ENCODE measurements around the gene SH3BP4. TPM values are rescaled to one million over a fixed set of nuclear protein-coding genes. Genes with fewer than 3 reads are reported as not detected.

SH3BP4 gene
- total and polyA plus RNA-seq, 10 of the 15 experiments (the other 5 are each of a cell fraction or from before 2014, with no cell fraction given): 0.03 to 0.36 TPM; not detected in 8

GRCh38 chr2:234950730-234951663 is 820 bp upstream of the SH3BP4 start:
- DNase-seq (ENCODE audit: low read depth, low spot score) (no peak), FAIRE-seq (no peak), ATAC-seq (no peak)
- in situ Hi-C loops (cut with MboI) (no loop called here), intact Hi-C loops (cut with micrococcal nuclease; ENCODE audit: unreplicated experiment) (no loop called here)
- WGBS (ENCODE audit: insufficient coverage, insufficient replicate concordance, low lambda C conversion rate, missing lambda C conversion rate): 30% methylated on average over 56 of the region's 59 CpGs
- SMC1A ChIA-PET (ENCODE audit: uncharacterized antibody, unreplicated experiment): no interaction called here
- no peak overlapping the region for H3K4me2 ChIP-seq (ENCODE audit: control insufficient read depth, insufficient read depth)
- H3K4me1 ChIP-seq (ENCODE audit: control insufficient read depth, insufficient read depth, low read length): no peaks in the 10 kb centered on the region
- H3K9me3 ChIP-seq (replicated peaks; ENCODE audit: control insufficient read depth, insufficient read depth, low read length): no peaks in the 10 kb centered on the region
- TF ChIP-seq KDM1A (IDR thresholded peaks at IDR 0.05; ENCODE audit: borderline replicate concordance): no peak
- TF ChIP-seq NFYA (IDR thresholded peaks at IDR 0.05; ENCODE audit: borderline replicate concordance, low read depth, low read length): no peak
- TF ChIP-seq BRCA1 (IDR thresholded peaks at IDR 0.05; ENCODE audit: low read depth, low read length): no peak
- no peak for TF ChIP-seq PKNOX1 (IDR thresholded peaks at IDR 0.05)
- TF ChIP-seq IKZF2 (IDR thresholded peaks at IDR 0.05): no peak
- TF ChIP-seq RELA (IDR thresholded peaks at IDR 0.05; ENCODE audit: borderline replicate concordance, partially characterized antibody): no peak
- no peak for TF ChIP-seq ETV6 (conservative IDR thresholded peaks at IDR 0.05 in 1 of 2, IDR thresholded peaks at IDR 0.05 in 1 of 2; ENCODE audit: borderline replicate concordance in 1 of 2, low read depth in 1 of 2)
- TF ChIP-seq SIX5 (IDR thresholded peaks at IDR 0.05; ENCODE audit: low read depth, low read length, severe bottlenecking): no peak
- TF ChIP-seq SPI1 (IDR thresholded peaks at IDR 0.05; ENCODE audit: borderline replicate concordance, insufficient read depth, low read depth, low read length): no peak
- TF ChIP-seq FOS (IDR thresholded peaks at IDR 0.05; ENCODE audit: borderline replicate concordance, extremely low read depth, insufficient read length): no peak
- no peak for TF ChIP-seq ZNF24 (IDR thresholded peaks at IDR 0.05)
- H3K79me2 ChIP-seq (ENCODE audit: control insufficient read depth, insufficient read depth, low read length): no peaks in the 10 kb centered on the region
- RAD21 ChIA-PET (ENCODE audit: unreplicated experiment): no interaction called here
- CTCF ChIA-PET: no interaction called here
- no peak overlapping the region for H3K9ac ChIP-seq (ENCODE audit: control insufficient read depth, insufficient read depth, low read length)
- no peak overlapping the region for H3K27ac ChIP-seq (ENCODE audit: control insufficient read depth, insufficient read depth)
- H2AFZ ChIP-seq (ENCODE audit: control insufficient read depth, low read depth, low read length): no peak overlapping the region
- H3K27me3 ChIP-seq (replicated peaks in 1 of 2; ENCODE audit: control insufficient read depth in 2 of 2, insufficient read depth in 2 of 2, low read length in 1 of 2): peaks cover 0 to 8% of the 10 kb centered on the region in 2 experiments; a peak in 2 of 4 replicates
- H4K20me1 ChIP-seq (ENCODE audit: control insufficient read depth, insufficient read depth): no peaks in the 10 kb centered on the region
- no peak overlapping the region for H3K4me3 ChIP-seq
- no TSS peak for BruUV-seq (replicated peaks)
- no peaks in the 10 kb centered on the region for H3K36me3 ChIP-seq (ENCODE audit: control insufficient read depth in 2 of 2, insufficient read depth in 2 of 2, low read length in 1 of 2)
- POLR2A ChIA-PET: no interaction called here

Data from GM12878 (cell line).